HG03045 (cell line): ENCODE data around the gene LPCAT1.

Experiments
- ATAC-seq: cut with Tn5 transposase; IDR thresholded peaks from one replicate; pipeline ENCODE4 v1.9.1; 2021; ENCODE audit warnings: mild to moderate bottlenecking, moderate library complexity; ENCODE audit not compliant: unreplicated experiment

The LPCAT1 gene

GRCh38 chr5:1446602-1447343 is 77.0 kb downstream of the LPCAT1 start:
- ATAC-seq: no peak

- no peak for ATAC-seq
These were observed 77.8 kb downstream of the LPCAT1 start for GRCh38 chr5:1445689-1446601.

DNA sequence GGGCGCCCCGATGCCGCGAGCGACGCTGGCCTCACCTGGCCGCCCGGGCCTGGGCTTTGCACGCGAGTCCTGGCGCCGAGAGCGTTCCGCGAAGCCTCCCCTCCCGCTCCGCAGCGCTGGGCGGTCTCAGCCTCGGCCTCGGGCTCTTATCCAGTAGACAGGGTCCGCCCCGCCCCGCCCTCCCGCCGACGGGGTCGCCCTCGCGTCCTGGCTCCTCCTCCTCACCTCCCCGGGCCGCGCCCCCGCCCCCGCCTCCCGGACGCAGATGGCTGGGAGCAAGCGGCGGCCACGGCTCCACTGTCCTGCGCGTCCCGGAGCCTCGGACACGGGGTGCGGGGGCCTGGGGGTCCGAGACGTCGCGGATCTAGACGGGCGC is 78.5 kb downstream of the LPCAT1 start, which contains the start of gene SLC6A3:
SLC6A3 (minus strand) TSS at position 128 of the 376 bp plus-strand sequence. CDS start 2,243 bp downstream, outside the sequence.
- no peak for ATAC-seq

DNA sequence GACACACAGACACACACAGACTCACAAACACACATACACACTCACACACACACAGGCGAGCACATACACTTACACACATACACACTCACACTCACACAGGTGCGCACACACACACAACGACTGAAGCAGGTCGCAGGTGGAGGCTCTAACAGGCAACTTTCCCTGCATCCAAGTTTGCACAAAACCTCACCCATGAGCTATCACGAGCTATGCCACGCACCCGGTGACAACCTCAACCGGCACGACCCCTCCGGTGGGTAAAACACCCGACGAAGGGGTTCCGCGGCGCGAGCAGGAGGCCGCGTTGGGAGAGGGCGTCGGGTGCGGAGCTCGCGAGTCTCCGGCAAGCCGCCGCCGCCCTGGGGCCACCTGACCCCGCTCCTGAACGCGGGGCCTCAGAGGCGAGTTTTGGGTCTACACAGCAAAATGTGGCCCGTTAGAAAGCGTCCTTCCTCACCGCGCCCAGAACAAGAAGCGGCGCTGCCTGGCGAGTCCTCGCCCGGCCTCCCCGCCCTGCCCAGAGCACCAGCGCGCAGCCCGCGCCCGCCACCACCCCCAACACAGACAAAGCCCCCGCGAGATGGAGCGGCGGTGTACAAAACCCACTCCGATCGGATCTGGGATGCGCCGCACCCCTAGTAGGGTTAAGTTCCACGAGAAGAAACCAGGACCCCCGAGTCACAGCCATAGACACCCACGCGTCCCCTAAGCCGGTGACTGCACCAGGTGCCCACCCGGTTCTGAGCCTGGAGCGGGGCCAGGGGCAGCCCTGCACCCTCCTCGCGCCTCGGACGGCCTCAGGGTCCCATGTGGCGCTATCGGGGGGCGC is 79.2 kb downstream of the LPCAT1 start:
- no peak for ATAC-seq

GRCh38 chr5:1443991-1444360 is 79.8 kb downstream of the LPCAT1 start:
- no peak for ATAC-seq

DNA sequence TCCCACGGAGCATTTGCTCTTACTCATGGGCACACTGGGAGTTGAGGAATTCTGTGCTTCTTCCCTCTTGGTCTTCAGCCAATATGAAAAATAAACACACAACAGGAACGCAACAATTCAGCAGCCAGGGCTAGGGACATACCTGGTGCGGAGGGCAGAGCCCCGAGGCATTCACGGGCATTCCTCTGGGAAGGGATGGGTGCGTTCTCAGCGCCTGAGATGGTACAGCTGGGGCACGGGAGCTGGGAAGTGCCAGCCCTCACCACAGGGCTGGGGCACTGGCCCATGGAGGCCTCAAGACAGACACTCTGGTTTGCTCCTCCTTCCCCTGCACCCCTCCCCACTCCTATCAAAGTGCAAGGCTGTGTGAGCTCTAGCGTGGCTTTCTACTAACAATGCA is 80.6 kb downstream of the LPCAT1 start:
- no peak for ATAC-seq

- ATAC-seq: no peak
These were observed 81.3 kb downstream of the LPCAT1 start for GRCh38 chr5:1442222-1443145.

DNA sequence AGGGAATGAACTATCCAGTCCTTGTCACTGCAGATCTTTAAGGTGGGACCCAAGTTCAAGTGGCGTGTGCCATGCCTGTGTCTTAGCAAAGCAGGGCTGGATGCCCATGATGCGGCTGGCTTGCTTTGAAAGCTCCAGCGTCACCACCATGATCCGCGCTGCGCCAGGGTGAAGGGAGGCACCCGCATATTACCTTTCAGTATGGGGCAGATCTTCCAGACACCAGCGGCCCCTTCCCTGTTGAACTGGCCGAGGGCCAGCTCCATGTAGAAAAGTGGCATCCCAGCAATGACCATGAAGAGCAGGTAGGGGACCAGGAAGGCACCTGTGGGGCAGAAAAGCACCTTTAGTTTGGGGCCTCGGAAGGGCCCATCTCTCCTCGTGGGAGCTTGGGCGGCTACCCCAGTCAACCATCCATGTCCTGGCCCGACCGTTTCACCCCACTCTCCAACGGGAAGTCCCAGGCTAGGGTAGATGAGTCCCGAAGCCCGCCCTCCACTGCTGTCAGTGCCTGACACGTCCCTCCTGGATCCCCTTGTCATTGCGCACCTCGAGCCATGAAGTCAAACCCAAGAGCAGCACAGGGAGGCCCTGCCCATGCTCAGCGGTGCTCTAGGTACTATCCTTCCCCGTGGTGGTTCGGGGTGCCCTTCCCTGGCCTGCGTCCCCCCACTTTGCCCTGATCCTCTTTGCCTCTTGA is 82.4 kb downstream of the LPCAT1 start:
- ATAC-seq: no peak

DNA sequence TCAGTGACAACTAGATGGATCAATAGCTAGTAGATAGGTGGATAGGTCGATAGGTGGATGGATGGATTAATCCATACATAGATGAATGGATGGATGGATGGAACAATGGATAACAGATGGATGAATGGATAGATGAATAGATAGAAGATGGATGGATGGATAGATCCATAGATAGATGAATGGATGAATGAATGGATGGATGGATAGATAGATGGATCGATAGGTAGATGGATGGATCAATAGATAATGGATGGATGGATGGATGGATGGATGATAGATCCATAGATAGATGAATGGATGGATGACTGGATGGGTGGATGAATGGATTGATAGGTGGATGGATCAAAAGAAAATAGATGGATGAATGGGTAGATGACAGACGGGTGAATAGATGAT is 83.7 kb downstream of the LPCAT1 start:
- no peak for ATAC-seq

GRCh38 chr5:1439388-1440097 is 84.2 kb downstream of the LPCAT1 start:
- ATAC-seq: no peak

- no peak for ATAC-seq
These were observed 84.9 kb downstream of the LPCAT1 start for GRCh38 chr5:1438871-1439270.

GRCh38 chr5:1437876-1438559 is 85.7 kb downstream of the LPCAT1 start:
- no peak for ATAC-seq

- ATAC-seq: no peak
These were observed 86.4 kb downstream of the LPCAT1 start for GRCh38 chr5:1437226-1437829.

- ATAC-seq: no peak
These were observed 87.1 kb downstream of the LPCAT1 start for GRCh38 chr5:1436681-1437080.

- ATAC-seq: no peak
These were observed 87.7 kb downstream of the LPCAT1 start for GRCh38 chr5:1436036-1436435.

- no peak for ATAC-seq
These were observed 88.4 kb downstream of the LPCAT1 start for GRCh38 chr5:1435369-1435768.

GRCh38 chr5:1432296-1432695 is 91.5 kb downstream of the LPCAT1 start:
- no peak for ATAC-seq

GRCh38 chr5:1431896-1432295 is 91.9 kb downstream of the LPCAT1 start:
- no peak for ATAC-seq
